Left ventricle myocardium inferior (tissue), 1 donor: ENCODE results near the gene PYCARD. TPM values are rescaled to one million over a fixed set of nuclear protein-coding genes. Genes with fewer than 3 reads are reported as not detected.

Experiments used
- DNase-seq: peaks from one replicate; pipeline ENCODE4 v3.0.0-alpha.2; 2020
- H3K27ac ChIP-seq: fragments of 200-600 bp; replicated peaks from 2 replicates; pipeline ENCODE4 v1.8.0; 2021
- H3K27me3 ChIP-seq: fragments of 200-600 bp; 2 replicates; pipeline ENCODE4 v1.8.0; 2021; ENCODE audit warnings: low read depth
- H3K36me3 ChIP-seq: fragments of 200-600 bp; 2 replicates; pipeline ENCODE4 v1.8.0; 2021
- H3K4me1 ChIP-seq: fragments of 200-600 bp; 2 replicates; pipeline ENCODE4 v1.8.0; 2021
- H3K4me3 ChIP-seq: fragments of 200-600 bp; 2 replicates; pipeline ENCODE4 v1.8.0; 2021; ENCODE audit warnings: mild to moderate bottlenecking, moderate library complexity
- H3K9me3 ChIP-seq: fragments of 200-600 bp; replicated peaks from 2 replicates; pipeline ENCODE4 v1.8.0; 2021
- intact Hi-C: fragments of 100-400 bp; cut with micrococcal nuclease; formaldehyde crosslinking; loops from one replicate; pipeline ENCODE4 v1.11.0; 2022
- total RNA-seq: library from RNA; stranded (reverse); fragmentation: NEBNext Ultra II Directional; extraction: Animal tissue kit (Norgen Biotek cat#: 25700); gene quantifications from one replicate; pipeline ENCODE4 v1.2.1, GENCODE V29; 2021
- TF ChIP-seq, protein P1 (sequence below): fragments of 200-600 bp; IDR thresholded peaks from 2 replicates; pipeline ENCODE4 v1.8.0; 2021; ENCODE audit warnings: antibody characterized with exemption, mild to moderate bottlenecking, borderline replicate concordance
- donor health status: DM: no; HTN: yes; CAD: no; lungs with severe emphysema.

The PYCARD gene
- total RNA-seq, 1 donor from 2014 or later: 5.3 TPM

DNA sequence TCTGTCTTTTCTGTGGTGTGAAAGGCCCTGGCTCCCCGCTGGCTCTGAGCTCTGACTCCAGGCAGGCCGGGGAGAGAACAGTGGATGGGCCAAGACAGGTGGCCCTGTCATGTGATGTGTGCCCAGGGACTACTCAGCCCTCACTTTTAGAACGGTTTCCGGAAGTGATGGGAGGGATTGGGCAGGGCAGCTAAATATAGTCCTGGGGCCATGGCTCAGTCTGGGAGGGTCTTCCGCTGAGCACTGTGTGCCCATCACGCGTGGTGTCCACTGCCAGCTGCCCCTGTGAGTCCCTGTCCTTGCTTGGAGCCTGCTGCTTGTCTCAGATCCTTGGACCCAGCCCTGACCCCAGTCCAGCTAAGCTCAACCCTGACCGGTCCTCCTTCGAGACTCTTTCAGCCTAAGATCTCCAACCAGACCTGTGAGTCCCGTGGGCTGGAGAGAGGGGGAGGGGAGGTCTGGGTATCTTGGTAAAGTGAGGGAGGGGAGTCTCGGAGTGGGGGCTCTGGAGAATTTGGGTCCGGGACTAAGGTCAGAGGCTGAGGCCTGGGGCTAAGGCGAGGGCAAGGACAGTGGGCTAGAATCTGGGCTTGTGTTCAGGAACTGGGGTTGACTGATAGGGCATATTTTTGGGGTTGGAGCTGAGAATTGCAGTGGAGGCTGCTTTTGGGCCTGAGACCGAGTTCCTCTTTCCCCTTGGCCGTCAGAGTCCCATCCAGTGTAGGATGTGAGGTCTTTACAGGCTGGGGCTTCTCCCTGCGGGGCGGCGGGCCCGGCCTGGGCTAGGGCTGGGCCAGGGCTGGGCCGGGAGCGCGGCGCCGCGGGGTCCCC is 11.5 kb upstream of the PYCARD start, which contains the start of gene TRIM72:
Gene TRIM72 (plus strand): TSS at position 243 of the 831 bp plus-strand sequence. CDS start 620 bp downstream, outside the sequence.
- Histone ChIP-seq H3K9me3 (no peaks in the 10 kb centered on the region), H3K36me3 (no peaks in the 10 kb centered on the region), H3K4me3 (peak within 1 kb of the TSS; percentile 71), H3K27me3 (peaks cover 52% of the 10 kb centered on the region), H3K27ac (no peak within 1 kb of the TSS), H3K4me1 (peaks cover 27% of the 10 kb centered on the region)
- intact Hi-C loops: no loop called here
- no peak for DNase-seq
- TF ChIP-seq, protein P1, sequence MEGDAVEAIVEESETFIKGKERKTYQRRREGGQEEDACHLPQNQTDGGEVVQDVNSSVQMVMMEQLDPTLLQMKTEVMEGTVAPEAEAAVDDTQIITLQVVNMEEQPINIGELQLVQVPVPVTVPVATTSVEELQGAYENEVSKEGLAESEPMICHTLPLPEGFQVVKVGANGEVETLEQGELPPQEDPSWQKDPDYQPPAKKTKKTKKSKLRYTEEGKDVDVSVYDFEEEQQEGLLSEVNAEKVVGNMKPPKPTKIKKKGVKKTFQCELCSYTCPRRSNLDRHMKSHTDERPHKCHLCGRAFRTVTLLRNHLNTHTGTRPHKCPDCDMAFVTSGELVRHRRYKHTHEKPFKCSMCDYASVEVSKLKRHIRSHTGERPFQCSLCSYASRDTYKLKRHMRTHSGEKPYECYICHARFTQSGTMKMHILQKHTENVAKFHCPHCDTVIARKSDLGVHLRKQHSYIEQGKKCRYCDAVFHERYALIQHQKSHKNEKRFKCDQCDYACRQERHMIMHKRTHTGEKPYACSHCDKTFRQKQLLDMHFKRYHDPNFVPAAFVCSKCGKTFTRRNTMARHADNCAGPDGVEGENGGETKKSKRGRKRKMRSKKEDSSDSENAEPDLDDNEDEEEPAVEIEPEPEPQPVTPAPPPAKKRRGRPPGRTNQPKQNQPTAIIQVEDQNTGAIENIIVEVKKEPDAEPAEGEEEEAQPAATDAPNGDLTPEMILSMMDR: no peak

DNA sequence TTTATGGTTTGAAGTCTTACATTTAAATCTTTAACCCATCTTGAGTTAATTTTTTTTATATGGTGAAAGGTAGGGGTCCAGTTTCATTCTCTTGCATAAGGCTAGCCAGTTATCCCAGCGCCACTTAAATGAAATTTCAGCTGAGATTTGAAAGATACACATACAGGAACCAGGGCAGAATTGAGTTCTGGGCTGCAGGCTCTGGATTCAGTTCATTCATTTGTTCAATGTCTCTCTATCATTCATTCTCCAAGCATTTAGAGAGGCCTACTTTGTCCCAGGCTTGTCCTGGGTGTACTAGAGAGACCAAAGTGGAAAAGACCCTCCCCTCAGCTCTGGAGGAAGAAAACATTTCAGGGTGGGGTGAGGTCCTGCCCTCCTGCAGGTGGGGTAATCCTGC is 10.8 kb upstream of the PYCARD start:
- Histone ChIP-seq H3K36me3 (no peaks in the 10 kb centered on the region), H3K9me3 (no peaks in the 10 kb centered on the region), H3K27me3 (peaks cover 52% of the 10 kb centered on the region), H3K4me1 (peaks cover 27% of the 10 kb centered on the region), H3K4me3 (no peak overlapping the region), H3K27ac (no peak overlapping the region)
- TF ChIP-seq, protein P1: no peak
- no peak for DNase-seq
- intact Hi-C loops: no loop called here

DNA sequence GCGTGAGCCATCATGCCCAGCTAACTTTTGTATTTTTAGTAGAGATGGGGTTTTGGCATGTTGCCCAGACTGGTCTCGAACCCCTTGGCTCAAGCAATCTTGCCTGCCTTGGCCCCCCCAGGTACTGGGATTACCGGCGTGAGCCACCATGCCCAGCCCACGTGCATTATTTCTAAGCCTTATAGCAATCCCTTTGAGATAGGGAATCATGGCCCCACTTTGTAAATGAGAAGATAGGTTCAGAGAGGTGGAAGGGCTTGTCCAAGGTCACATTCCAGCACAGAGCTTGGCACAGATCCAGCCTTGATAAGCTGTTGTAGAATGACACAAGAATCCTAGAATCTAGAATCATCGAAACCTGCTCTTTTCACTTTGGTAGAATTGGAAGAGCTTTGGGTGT is 4.2 kb upstream of the PYCARD start:
- Histone ChIP-seq H3K27me3 (peaks cover 27% of the 10 kb centered on the region), H3K4me1 (peaks cover 19% of the 10 kb centered on the region), H3K4me3 (no peak overlapping the region), H3K27ac (no peak overlapping the region), H3K36me3 (no peaks in the 10 kb centered on the region), H3K9me3 (no peaks in the 10 kb centered on the region)
- TF ChIP-seq, protein P1: no peak
- intact Hi-C loops: no loop called here
- no peak for DNase-seq

DNA sequence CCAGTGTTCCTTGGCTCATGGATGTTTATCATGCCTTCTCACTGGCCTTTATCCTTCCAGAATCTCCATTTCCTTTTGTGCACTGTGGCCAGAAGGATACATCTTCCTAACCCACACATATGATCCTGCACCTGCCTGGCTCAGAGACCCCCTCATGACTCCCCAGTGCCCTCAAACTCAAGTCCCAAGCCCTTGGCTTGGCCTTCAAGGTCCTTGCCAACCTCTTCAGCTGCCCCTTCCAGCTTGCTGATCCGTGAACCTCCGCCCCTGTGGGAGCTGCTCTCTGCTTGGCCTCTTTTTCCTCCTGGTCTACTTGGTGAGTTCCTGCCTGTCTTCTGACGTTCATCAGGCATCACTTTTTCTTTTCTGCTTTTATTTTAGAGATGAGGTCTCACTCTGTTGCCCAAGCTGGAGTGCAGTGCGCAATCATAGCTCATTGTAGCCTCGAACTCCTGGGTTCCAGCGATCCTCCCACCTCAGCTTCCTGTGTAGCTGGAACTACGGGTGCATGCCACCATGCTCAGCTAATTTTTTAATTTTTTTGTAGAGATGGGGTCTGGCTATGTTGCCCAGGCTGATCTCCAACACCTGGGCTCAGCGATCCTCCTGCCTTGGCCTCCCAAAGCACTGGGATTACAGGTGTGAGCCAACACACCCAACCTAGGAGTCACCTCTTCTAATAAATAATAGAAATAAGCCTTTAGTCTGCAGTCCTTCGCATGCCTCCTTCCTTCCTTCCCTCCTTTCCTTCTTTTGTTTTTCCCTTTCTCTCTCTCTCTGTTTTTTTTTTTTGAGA is 2.5 kb upstream of the PYCARD start:
- Histone ChIP-seq H3K4me3 (no peak overlapping the region), H3K4me1 (peaks cover 33% of the 10 kb centered on the region), H3K36me3 (no peaks in the 10 kb centered on the region), H3K27ac (no peak overlapping the region), H3K27me3 (peaks cover 27% of the 10 kb centered on the region), H3K9me3 (no peaks in the 10 kb centered on the region)
- no peak for DNase-seq
- intact Hi-C loops: no loop called here
- TF ChIP-seq, protein P1: no peak

DNA sequence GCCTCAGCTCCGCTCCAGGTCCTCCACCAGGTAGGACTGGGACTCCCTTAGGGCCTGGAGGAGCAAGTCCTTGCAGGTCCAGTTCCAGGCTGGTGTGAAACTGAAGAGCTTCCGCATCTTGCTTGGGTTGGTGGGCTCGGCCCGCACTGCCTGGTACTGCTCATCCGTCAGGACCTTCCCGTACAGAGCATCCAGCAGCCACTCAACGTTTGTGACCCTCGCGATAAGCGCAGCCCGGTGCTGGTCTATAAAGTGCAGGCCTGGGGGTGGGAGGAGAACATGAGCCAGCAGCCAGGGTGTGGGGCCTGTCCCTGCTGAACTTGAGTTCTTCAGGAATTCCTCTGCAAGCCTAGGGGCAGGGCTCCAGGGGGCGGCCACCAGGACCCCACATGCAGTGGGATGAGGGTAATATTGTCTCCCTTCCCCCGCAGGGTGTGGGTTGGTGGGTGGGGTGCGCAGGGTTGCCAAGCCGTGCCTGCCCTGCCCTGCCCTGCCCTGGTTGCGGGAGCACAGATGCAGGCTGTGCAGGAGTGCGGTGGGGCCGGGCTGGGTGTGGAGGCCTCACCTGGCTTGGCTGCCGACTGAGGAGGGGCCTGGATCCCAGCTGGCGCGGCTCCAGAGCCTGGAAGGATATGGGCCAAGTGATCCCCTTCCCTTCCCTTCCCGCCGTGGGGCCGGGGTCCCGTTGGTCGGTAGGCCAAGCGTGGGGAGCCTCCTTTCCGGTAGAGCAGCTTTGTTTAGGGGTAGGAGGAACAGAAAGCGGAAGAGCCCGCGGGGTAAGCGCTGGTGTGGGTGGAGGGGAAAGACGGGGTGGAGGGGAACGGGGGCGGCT is 762 bp downstream of the PYCARD start:
- H3K36me3 ChIP-seq: peaks cover 7% of the 10 kb centered on the region
- no peaks in the 10 kb centered on the region for H3K27me3 ChIP-seq
- no peaks in the 10 kb centered on the region for H3K9me3 ChIP-seq
- intact Hi-C loops: no loop called here
- peaks cover 33% of the 10 kb centered on the region for H3K4me1 ChIP-seq
- H3K27ac ChIP-seq: peak overlapping the region; percentile 73
- peak overlapping the region; percentile 85 for H3K4me3 ChIP-seq
- TF ChIP-seq, protein P1: no peak
- DNase-seq: peak; percentile 35
